GM21528 (cell line): ENCODE measurements around the gene EMILIN1.
"Not testable (repeated sequence)": the region's sequence is repeated elsewhere in the genome, so short reads cannot be mapped to it uniquely, and the experiment has no call there.

Experiments used
- ATAC-seq: cut with Tn5 transposase; IDR thresholded peaks from one replicate; pipeline ENCODE4 v1.9.1; 2021; ENCODE audit warnings: mild to moderate bottlenecking, moderate library complexity; ENCODE audit not compliant: unreplicated experiment, low FRiP score

EMILIN1 gene

GRCh38 chr2:27092696-27093429 lies 14.4 kb downstream of the EMILIN1 start:
- ATAC-seq = no peak

GRCh38 chr2:27093430-27094352 lies 15.3 kb downstream of the EMILIN1 start:
- ATAC-seq = no peak

- no peak for ATAC-seq
Observed at GRCh38 chr2:27094353-27094984, 16.1 kb downstream of the EMILIN1 start.

GRCh38 chr2:27095427-27095744 lies 17.0 kb downstream of the EMILIN1 start:
- no peak for ATAC-seq

GRCh38 chr2:27095745-27096651 lies 17.6 kb downstream of the EMILIN1 start:
- ATAC-seq = no peak

- ATAC-seq = no peak
Observed at GRCh38 chr2:27096748-27097297, 18.4 kb downstream of the EMILIN1 start.

- no peak for ATAC-seq
Observed at GRCh38 chr2:27097341-27097740, 18.9 kb downstream of the EMILIN1 start.

- ATAC-seq = no peak
Observed at GRCh38 chr2:27099334-27099955, 21.0 kb downstream of the EMILIN1 start.

- no peak for ATAC-seq
Observed at GRCh38 chr2:27100036-27100435, 21.6 kb downstream of the EMILIN1 start.

GRCh38 chr2:27102329-27102728 lies 23.9 kb downstream of the EMILIN1 start:
- ATAC-seq = no peak

GRCh38 chr2:27105981-27106380 lies 27.6 kb downstream of the EMILIN1 start:
- no peak for ATAC-seq

GRCh38 chr2:27108221-27108620 lies 29.8 kb downstream of the EMILIN1 start:
- no peak for ATAC-seq

GRCh38 chr2:27109083-27109482 lies 30.7 kb downstream of the EMILIN1 start:
- no peak for ATAC-seq

- ATAC-seq = not testable (repeated sequence)
Observed at GRCh38 chr2:27110603-27111352, 32.4 kb downstream of the EMILIN1 start.

- ATAC-seq = not testable (repeated sequence)
Observed at GRCh38 chr2:27111392-27112078, 33.1 kb downstream of the EMILIN1 start.

- no peak for ATAC-seq
Observed at GRCh38 chr2:27115519-27115918, 37.1 kb downstream of the EMILIN1 start.

GRCh38 chr2:27117995-27118524 lies 39.6 kb downstream of the EMILIN1 start:
- ATAC-seq = no peak
